AG08395 (cell line): ENCODE results near the gene TPPP.

ENCODE experiments used
- DNase-seq: peaks from one replicate; pipeline ENCODE4 v3.0.0; 2012; ENCODE audit warnings: mixed read lengths, low spot score

Gene TPPP

GRCh38 chr5:677131-678101, 15.7 kb downstream of the TPPP start:
- no peak for DNase-seq

GRCh38 chr5:676699-677076, 16.5 kb downstream of the TPPP start:
- DNase-seq: no peak

DNA sequence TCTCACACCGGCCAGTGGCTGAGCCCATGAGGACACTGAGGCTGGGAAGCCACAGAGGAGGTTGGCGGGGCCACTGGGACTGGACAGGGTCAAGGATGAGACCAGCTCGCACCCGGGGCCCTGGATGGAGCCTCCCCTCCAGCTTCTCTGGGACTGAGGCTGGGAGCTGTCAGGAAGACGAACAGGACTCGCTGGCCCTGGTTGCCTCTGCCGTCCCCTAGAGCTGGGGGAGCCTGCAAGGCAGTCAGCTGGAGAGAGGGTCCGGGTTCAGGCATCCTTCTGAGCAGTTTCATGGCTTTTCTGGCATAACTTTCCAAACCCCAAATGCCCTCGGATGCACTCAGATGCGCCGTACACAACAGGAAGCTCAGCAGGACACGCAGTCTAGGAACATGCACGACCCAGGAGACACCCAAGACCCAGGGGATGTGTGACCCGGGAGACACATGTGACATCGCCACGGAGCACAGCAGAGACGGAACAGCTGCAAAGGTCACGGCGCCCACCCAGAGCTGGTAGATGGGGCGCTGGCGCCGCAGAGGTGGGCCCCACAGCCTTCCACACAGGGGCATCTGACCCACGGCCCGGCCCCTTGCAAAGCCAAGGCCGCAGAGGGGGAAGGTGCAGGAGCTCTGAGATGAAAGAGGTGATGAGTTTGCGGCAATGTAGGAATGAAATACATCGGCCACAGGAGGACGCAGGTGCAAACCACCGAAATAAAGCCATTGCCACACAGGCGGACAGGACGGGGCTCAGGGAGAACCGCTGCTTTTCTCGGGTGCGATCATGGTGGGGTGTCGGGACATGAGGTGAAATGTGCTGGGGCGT, 17.1 kb downstream of the TPPP start:
- no peak for DNase-seq

- no peak for DNase-seq
Measured at GRCh38 chr5:675111-675870, 17.9 kb downstream of the TPPP start.

DNA sequence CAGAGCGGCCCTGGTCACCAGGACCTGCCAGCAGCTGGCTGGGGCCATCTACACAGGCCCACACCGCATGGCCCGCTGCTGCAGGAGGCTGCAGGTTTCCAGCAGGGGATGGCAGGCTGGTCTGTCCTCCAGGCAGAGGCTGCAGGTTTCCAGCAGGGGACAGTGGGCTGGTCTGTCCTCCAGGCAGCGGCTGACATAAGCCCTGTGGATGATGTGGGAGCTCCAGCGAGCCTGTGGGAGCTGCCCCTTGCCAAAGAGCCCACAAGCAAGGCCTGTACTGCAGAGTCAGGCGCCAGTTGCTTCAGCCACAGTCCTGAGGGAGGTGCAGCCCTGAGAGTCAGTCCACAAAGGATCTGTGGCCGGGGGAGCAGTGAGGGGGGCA, 18.5 kb downstream of the TPPP start:
- no peak for DNase-seq

DNA sequence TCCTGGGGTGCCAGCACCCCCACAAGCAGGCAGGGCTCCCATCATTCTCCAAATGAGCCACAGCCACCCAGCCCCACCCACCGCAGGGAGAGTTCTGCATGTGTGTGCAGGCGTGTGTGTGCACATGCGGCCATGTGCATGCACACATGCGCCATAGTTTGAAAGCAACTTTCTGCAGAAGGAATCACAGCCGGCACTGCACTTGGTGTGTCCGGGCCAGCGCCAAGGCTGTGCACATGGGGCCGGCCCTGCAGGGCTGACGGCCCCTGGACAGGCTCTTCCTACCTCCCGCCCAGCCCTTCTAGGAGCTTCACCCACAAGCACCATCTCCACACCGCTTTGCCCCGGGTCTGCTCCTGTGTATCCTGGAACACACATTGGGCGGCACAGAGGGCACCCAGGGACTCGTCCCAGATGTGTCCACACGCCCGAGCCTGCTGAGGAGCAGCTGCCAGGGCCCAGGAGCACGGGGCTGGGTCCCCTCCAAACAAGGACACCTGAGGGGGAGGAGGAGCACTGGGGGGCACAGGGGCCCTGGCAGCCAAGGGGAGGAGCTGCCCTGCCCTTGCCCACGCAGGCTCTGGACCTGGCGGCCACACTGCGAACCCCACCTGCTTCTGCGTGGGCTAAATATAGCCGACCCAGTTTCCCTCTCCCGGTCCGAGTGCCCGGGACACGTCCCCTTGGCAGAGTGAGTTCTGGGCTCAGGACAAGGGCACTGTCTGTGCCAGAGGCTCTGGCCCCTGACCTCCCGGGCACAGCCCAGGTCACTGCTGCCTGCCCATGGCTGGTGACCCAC, 19.1 kb downstream of the TPPP start:
- DNase-seq: no peak

DNA sequence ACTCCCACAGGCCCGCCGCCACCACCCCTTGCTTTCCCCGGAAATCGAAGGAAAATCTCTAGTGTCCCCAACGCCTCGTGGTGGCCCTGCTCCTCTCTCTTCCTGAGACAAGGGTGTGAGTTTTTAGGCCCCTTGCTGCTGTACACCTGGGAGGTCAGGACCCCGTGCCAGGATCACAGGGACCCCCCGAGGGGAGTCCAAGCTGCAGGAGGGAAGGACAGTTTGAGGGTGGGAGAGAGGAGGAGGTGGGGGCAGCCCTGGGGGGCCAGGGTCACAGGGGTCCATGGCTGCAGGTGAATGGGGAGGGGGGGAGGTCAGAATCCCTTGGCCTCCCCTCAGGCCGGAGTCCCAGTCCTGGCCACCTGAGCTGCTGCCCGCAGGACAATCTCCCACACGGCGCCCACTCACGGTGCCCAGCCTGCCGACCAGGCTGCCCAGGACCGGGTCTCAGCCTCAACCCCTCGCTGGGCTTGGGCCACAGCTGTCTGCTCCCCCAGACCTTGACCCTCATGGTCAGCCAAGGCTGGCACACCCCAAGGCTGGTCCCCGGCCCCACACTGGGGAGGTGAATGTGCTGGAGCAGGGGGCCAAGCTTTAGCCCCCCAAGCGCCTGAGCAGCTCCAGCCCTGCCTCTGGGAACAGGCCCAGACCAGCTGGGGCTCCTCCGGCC, 19.9 kb downstream of the TPPP start:
- no peak for DNase-seq

DNA sequence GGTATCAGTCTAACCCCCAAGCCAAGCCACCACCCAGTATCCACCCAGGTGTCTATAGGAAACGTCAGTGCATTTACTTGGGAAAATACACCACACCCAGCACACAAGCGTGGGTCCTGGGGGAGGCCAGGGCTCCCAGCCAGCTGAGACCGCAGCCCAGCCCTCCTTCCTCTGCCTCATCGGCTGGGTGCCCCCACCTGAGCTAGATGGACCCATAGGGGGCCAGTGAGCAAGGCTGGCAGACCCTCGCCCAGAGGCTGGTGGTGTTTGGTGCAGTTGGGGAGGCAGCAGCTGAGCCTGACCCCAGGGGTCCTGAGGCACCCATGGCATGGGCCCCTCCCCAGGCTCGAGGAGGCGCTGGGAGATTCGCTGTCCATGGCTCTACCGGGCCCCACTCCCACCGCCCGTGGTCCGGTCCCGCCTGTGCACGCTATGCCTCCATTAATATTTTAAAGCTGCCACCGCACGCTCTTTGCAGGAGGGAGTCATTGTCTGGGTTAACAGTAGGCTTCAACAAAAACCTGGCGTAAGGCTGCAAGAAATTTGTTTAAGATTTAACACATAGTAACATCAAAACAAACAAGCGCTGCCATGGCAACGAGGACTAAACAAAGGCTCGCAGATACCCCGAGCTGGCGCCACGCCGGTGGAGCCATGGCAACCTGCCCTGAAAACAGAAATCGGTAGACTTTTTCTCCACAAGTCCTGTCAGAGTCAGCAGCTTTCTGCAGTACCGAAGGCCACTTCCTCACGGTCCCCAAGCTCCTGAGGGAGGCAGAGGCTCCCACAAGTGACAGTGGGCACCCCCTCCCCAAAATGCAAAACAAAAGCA, 20.6 kb downstream of the TPPP start:
- peak; percentile 66 for DNase-seq

DNA sequence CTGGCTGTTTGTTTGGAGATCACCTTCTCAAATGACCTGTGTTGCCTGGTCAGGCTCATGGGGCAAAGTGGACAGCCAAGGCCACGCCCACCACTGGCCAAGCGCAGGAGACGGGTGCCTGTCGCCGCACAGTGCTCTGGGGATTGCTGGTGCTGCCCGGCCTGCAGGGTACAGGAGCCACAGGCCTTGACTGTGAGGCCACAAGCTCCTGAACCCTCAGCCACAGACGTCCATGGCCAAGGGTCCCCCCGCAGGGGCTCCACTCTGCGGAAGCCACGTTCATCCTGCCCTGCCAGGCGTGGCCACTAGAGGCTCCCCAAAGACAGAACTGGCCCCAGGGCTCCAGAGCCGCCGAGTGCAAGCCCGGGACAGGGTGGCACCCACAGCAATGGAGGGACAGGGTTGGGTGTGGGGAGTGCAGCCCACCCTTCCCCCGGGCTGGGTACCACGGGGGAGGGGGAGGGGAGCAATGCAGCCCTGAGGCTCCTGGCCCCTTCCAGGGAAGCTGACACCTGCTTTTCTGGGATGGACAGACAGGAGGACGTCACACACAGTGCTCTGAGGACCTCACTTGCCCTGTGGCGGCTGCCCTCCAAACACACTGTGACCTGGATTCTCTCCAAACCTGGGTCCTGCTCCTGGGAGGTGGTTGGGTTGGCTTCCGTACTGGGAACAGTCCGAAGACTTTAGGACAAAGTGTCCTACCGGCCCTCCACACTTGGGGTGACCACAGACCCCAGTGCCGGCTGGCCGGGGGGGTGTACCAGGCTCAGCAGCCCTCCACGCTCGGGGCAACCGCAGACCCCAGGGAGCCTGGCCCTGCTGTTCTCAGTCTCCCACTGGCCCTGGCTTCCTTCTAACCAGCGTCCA, 21.5 kb downstream of the TPPP start:
- peak; percentile 77 for DNase-seq

DNA sequence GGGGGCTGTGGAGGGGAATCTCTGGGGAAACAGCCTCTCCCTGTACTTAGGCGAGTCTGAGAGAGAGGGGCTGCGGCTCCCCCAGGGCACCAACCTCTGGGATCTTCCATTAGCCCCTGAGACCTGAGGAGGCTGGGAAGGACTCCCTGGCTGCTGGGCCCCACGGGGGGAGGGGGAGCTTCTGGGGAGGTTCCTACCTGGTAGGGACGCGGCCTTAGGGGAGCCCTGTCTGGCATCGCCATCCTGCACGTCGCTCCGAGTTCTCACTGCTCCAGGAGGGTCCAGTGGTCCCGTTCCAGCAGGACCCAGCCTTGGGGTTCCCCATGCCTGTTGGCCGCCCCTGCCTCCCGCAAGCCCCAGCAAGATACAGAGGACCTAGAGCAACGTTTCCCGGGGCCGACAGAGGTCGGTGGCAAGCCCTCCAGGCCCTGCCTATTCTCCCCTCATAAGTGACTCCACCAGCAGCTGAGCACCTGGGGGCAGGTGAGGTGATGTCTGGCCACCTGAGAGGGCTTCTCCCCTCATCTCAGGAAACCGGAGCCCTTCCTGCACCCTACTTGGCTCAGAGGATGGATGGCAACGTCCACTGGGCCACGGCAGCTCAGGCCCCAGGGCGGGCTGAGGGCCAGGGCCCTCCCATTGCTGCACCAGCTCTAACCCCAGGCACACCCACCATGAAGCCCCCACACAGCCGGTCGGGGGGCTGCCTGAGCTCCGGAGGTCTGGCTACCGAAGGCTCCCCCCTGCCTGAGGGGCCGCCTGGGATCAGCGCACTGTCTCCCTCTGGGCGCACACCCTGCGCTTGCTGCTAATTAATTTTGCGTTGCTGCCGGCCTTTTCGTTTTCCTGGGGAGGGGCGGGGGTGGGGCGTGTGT, 22.5 kb downstream of the TPPP start:
- no peak for DNase-seq

DNA sequence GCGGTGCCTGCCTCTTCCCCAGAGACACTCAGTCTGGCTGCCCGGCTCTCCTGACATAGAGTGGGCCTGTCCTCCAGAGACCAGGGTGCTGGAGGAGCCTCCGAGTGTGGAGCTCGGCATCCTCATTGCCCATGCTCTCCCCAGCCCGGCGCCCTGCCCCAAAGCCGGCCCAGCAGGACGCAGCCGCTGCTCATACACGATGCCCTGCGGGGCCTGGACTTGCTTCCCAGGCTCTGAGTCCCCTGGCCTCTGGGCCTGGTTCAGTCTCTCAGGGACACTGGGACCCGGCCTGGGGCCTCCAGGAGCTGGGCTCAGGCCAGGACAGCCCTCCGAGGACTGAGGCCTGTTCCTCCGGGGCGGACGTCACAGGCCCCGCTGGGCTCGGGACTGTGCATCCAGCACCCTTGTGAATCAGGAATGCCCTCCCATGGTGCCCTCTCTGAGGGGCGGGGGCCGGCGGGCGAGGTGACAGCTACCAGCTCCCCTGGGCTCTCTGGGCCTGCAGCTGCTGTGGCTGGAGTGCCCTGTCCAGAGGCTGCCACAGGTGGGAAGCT, 23.2 kb downstream of the TPPP start:
- no peak for DNase-seq

DNA sequence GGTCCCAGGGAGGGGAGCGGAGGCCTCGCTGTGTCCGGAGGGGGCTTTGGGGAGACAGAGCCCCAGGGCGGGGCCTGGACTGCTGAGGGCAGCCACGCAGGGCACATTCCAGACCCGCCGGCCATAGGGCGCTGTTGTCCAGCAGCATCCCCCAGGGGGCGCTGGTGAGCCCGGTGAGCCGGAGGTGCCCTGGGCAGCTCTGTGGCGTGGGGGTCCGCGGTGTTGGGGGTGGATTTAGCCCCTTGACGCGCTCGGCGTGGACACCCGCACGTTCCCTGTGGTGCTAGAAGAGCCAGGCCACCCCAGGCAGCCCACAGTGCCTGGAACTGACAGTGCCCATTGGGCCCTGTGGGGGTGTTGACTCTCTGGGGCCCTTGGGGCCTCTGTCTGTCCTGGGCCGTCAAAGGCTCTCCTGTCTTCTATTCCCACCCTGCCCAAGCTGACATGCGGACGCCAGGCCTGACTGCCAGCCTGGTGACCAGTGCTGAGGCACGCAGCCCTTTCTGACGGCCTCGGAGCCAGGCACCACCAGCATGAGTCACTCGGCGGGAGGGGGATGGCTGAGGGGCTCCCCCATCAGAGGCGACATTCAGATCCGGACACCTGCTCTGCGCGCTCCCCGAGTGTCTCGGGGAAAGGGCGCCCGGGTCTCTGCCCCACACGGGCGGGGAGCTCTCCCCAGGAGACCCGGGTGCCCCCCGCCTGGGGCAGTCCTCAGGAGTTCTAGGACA, 23.9 kb downstream of the TPPP start:
- DNase-seq: peak; percentile 38

- no peak for DNase-seq
Measured at GRCh38 chr5:668283-668995, 24.7 kb downstream of the TPPP start.

GRCh38 chr5:666816-667498, 26.2 kb downstream of the TPPP start:
- no peak for DNase-seq

- DNase-seq: no peak
Measured at GRCh38 chr5:665956-666711, 27.0 kb downstream of the TPPP start.
